CD14-positive monocyte (primary cell): ENCODE measurements around the gene DIABLO. TPM values are rescaled to one million over a fixed set of nuclear protein-coding genes. Genes with fewer than 3 reads are reported as not detected.

Source experiments
- DNase-seq, 3 donors: peaks; one replicate each; pipeline ENCODE4 v3.0.0-alpha.2; 2011 to 2022
- H2AFZ ChIP-seq: 2 replicates; pipeline ENCODE4 v1.6.0; 2012; ENCODE audit warnings: mild to moderate bottlenecking, low read depth, low read length, inconsistent platforms; ENCODE audit not compliant: insufficient read depth, poor library complexity, severe bottlenecking
- H3K27ac ChIP-seq, 2 donors: 1 replicate in 1 of 2; 2 replicates in 1 of 2; pipeline ENCODE4 v1.5.1; 2012 to 2013; ENCODE audit warnings: low read length in 2 of 2, control low read depth in 1 of 2, inconsistent platforms in 1 of 2, low read depth in 1 of 2, mild to moderate bottlenecking in 1 of 2
- H3K27me3 ChIP-seq, 2 donors: one replicate each; pipeline versions ENCODE4 v1.6.0 to v1.6.1; 2011 to 2013; ENCODE audit warnings: low read length in 2 of 2; ENCODE audit not compliant: control insufficient read depth in 2 of 2, insufficient read depth in 2 of 2
- H3K36me3 ChIP-seq, 2 donors: replicated peaks in 1 of 2; 1 replicate in 1 of 2; 2 replicates in 1 of 2; pipeline versions ENCODE4 v1.5.1 to v1.6.1; 2012 to 2013; ENCODE audit warnings: low read length in 2 of 2, control low read depth in 1 of 2, inconsistent platforms in 1 of 2, mild to moderate bottlenecking in 1 of 2; ENCODE audit not compliant: insufficient read depth in 2 of 2, control insufficient read depth in 1 of 2
- H3K4me1 ChIP-seq, 2 donors: 1 replicate in 1 of 2; 2 replicates in 1 of 2; pipeline versions ENCODE4 v1.5.1 to v1.6.1; 2012 to 2013; ENCODE audit warnings: low read length in 2 of 2, control low read depth in 1 of 2, inconsistent platforms in 1 of 2, mild to moderate bottlenecking in 1 of 2, moderate library complexity in 1 of 2; ENCODE audit not compliant: insufficient read depth in 2 of 2, control insufficient read depth in 1 of 2
- H3K4me2 ChIP-seq: replicated peaks from 2 replicates; pipeline ENCODE3; 2012; ENCODE audit warnings: low read length, moderate library complexity, mild to moderate bottlenecking; ENCODE audit not compliant: poor library complexity, severe bottlenecking; ENCODE audit errors: extremely low read depth
- H3K4me3 ChIP-seq, 3 experiments: fragments of 200-600 bp in 1 of 3; sonication (generic) in 1 of 3; replicated peaks in 1 of 3; 1 replicate in 2 of 3; 2 replicates in 1 of 3; pipeline ENCODE4 v1.5.1; 2011 to 2013; ENCODE audit warnings: low read length in 3 of 3, mild to moderate bottlenecking in 3 of 3, control low read depth in 2 of 3, low read depth in 2 of 3, inconsistent platforms in 1 of 3, moderate library complexity in 1 of 3
- H3K79me2 ChIP-seq: 2 replicates; pipeline ENCODE4 v1.6.0; 2012; ENCODE audit warnings: mild to moderate bottlenecking, control low read depth, inconsistent platforms, low read length, moderate library complexity; ENCODE audit not compliant: insufficient read depth
- H3K9ac ChIP-seq: 2 replicates; pipeline ENCODE4 v1.6.0; 2017; ENCODE audit warnings: low read length, mild to moderate bottlenecking; ENCODE audit not compliant: insufficient read depth, poor library complexity, severe bottlenecking
- H3K9me3 ChIP-seq, 2 donors: replicated peaks in 1 of 2; 1 replicate in 1 of 2; 2 replicates in 1 of 2; pipeline versions ENCODE4 v1.5.1 to v1.6.1; 2012 to 2013; ENCODE audit warnings: low read length in 2 of 2, control low read depth in 1 of 2; ENCODE audit not compliant: control insufficient read depth in 1 of 2, insufficient read depth in 1 of 2
- H4K20me1 ChIP-seq: 2 replicates; pipeline ENCODE4 v1.6.0; 2012; ENCODE audit warnings: mild to moderate bottlenecking, low read length, control low read depth, moderate library complexity; ENCODE audit not compliant: insufficient read depth
- H3K27ac Mint-ChIP-seq, 7 donors: one replicate each; pipeline ENCODE4 v1.8.0; 2020; ENCODE audit warnings: mild to moderate bottlenecking in 7 of 7, mixed read lengths in 7 of 7, moderate library complexity in 6 of 7, inconsistent platforms in 2 of 7
- H3K27me3 Mint-ChIP-seq, 3 donors: one replicate each; pipeline ENCODE4 v1.8.0; 2021 to 2022; ENCODE audit warnings: low read depth in 3 of 3, mild to moderate bottlenecking in 3 of 3, mixed read lengths in 3 of 3, moderate library complexity in 3 of 3, inconsistent platforms in 1 of 3
- H3K36me3 Mint-ChIP-seq, 2 donors: one replicate each; pipeline ENCODE4 v1.8.0; 2020; ENCODE audit warnings: mixed read lengths in 2 of 2, inconsistent platforms in 1 of 2, mild to moderate bottlenecking in 1 of 2
- H3K4me1 Mint-ChIP-seq: one replicate; pipeline ENCODE4 v1.8.0; 2020; ENCODE audit warnings: mild to moderate bottlenecking, mixed read lengths
- H3K4me3 Mint-ChIP-seq, 2 donors: one replicate each; pipeline ENCODE4 v1.8.0; 2020; ENCODE audit warnings: mild to moderate bottlenecking in 2 of 2, mixed read lengths in 2 of 2, moderate library complexity in 1 of 2
- H3K9me3 Mint-ChIP-seq, 7 donors: one replicate each; pipeline ENCODE4 v1.8.0; 2020 to 2022; ENCODE audit warnings: mixed read lengths in 7 of 7, mild to moderate bottlenecking in 6 of 7, moderate library complexity in 6 of 7, inconsistent platforms in 2 of 7
- WGBS: methylation state at CpG from one replicate; pipeline ENCODE4 v1.1.5; 2013; ENCODE audit warnings: missing lambda C conversion rate; ENCODE audit not compliant: insufficient coverage; 5-methylcytosine and 5-hydroxymethylcytosine counted together
- intact Hi-C, 2 donors: fragments of 100-400 bp; cut with micrococcal nuclease; formaldehyde crosslinking; loops; one replicate each; pipeline versions ENCODE4 v1.15.0 to v1.15.1; 2023
- polyA plus RNA-seq, 3 donors: library from polyadenylated mRNA; depleted of rRNA in 1 of 3; unstranded in 2 of 3; stranded (reverse) in 1 of 3; fragments of 300-500 nt in 2 of 3; fragments of >200 nt in 1 of 3; fragmentation: Illumina TruSeq in 2 of 3; gene quantifications; 1 replicate in 2 of 3; 2 replicates in 1 of 3; pipeline ENCODE4 v1.2.3, GENCODE V29; 2012 to 2021
- TF ChIP-seq, protein P1 (sequence below): fragments of 200-600 bp; IDR thresholded peaks from one replicate; pipeline ENCODE4 v1.8.0; 2022; ENCODE audit warnings: antibody characterized with exemption, mild to moderate bottlenecking

The DIABLO gene
- polyA plus RNA-seq, 3 donors, result 33.5 to 55.9 (median 51.3) TPM

- no peak overlapping the region for H3K4me3 Mint-ChIP-seq
- H3K9ac ChIP-seq, result no peak overlapping the region
- no peak overlapping the region for H3K4me2 ChIP-seq
- H3K9me3 ChIP-seq, result no peaks in the 10 kb centered on the region
- no peak overlapping the region for H3K4me3 ChIP-seq
- peaks cover 0 to 2% (median 0%) of the 10 kb centered on the region in 3 donors for H3K27me3 Mint-ChIP-seq
- intact Hi-C loops, result no loop called here
- no peak for DNase-seq
- no peaks in the 10 kb centered on the region for H3K4me1 ChIP-seq
- H3K36me3 ChIP-seq, result no peaks in the 10 kb centered on the region
- H3K9me3 Mint-ChIP-seq, result peaks cover 0 to 3% (median 0%) of the 10 kb centered on the region in 7 donors
- no peak overlapping the region for H3K27ac Mint-ChIP-seq
- no peaks in the 10 kb centered on the region for H3K4me1 Mint-ChIP-seq
- no peaks in the 10 kb centered on the region for H3K79me2 ChIP-seq
- H3K27ac ChIP-seq, result no peak overlapping the region
- TF ChIP-seq, protein P1, sequence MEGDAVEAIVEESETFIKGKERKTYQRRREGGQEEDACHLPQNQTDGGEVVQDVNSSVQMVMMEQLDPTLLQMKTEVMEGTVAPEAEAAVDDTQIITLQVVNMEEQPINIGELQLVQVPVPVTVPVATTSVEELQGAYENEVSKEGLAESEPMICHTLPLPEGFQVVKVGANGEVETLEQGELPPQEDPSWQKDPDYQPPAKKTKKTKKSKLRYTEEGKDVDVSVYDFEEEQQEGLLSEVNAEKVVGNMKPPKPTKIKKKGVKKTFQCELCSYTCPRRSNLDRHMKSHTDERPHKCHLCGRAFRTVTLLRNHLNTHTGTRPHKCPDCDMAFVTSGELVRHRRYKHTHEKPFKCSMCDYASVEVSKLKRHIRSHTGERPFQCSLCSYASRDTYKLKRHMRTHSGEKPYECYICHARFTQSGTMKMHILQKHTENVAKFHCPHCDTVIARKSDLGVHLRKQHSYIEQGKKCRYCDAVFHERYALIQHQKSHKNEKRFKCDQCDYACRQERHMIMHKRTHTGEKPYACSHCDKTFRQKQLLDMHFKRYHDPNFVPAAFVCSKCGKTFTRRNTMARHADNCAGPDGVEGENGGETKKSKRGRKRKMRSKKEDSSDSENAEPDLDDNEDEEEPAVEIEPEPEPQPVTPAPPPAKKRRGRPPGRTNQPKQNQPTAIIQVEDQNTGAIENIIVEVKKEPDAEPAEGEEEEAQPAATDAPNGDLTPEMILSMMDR, result no peak
- H4K20me1 ChIP-seq, result no peaks in the 10 kb centered on the region
- H3K36me3 Mint-ChIP-seq, result no peaks in the 10 kb centered on the region
- H3K27me3 ChIP-seq, result no peaks in the 10 kb centered on the region
- H2AFZ ChIP-seq, result no peak overlapping the region
- 100% methylated on average over 2 of the region's 3 CpGs for WGBS
Measured at GRCh38 chr12:122162976-122163375, 62.9 kb downstream of the DIABLO start.

DNA sequence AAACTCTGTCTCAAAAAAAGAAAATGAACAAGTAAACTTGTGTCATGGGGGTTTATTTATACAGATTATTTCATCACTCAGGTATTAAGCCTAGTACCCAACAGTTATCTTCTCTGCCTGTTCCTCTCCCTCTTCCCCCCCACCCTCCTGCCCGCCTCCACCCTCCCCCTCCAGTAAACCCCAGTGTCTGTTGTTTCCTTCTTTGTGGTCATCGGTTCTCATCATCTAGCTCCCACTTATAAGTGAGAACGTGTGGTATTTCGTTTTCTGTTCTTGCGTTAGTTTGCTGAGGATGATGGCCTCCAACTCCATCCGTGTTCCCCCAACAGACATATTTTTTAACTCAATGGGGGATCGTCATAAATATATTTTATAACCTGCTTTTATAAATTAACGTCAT lies 64.2 kb downstream of the DIABLO start:
- TF ChIP-seq, protein P1, result no peak
- WGBS, result 14% methylated on average over 3 of the region's 8 CpGs
- Histone ChIP-seq H2AFZ (no peak overlapping the region), H4K20me1 (no peaks in the 10 kb centered on the region), H3K36me3 (no peaks in the 10 kb centered on the region), H3K27ac (no peak overlapping the region), H3K4me1 (no peaks in the 10 kb centered on the region), H3K27me3 (no peaks in the 10 kb centered on the region), H3K4me3 (no peak overlapping the region), H3K9ac (no peak overlapping the region), H3K79me2 (no peaks in the 10 kb centered on the region), H3K9me3 (no peaks in the 10 kb centered on the region), H3K4me2 (no peak overlapping the region)
- no peaks in the 10 kb centered on the region for H3K4me1 Mint-ChIP-seq
- no peak for DNase-seq
- H3K9me3 Mint-ChIP-seq, result peaks cover 0 to 3% (median 0%) of the 10 kb centered on the region in 7 donors
- H3K36me3 Mint-ChIP-seq, result no peaks in the 10 kb centered on the region
- intact Hi-C loops, result no loop called here
- no peak overlapping the region for H3K4me3 Mint-ChIP-seq
- peak overlapping the region in 1 of 7 donors; percentile 33 for H3K27ac Mint-ChIP-seq
- H3K27me3 Mint-ChIP-seq, result peaks cover 0 to 4% (median 0%) of the 10 kb centered on the region in 3 donors
